HG02840 (cell line): ENCODE measurements around the gene IRF9.

Experiments
- ATAC-seq: cut with Tn5 transposase; IDR thresholded peaks from one replicate; pipeline ENCODE4 v1.9.1; 2021; ENCODE audit warnings: mild to moderate bottlenecking, moderate library complexity, moderate number of reproducible peaks; ENCODE audit not compliant: unreplicated experiment, low FRiP score

IRF9 gene

DNA sequence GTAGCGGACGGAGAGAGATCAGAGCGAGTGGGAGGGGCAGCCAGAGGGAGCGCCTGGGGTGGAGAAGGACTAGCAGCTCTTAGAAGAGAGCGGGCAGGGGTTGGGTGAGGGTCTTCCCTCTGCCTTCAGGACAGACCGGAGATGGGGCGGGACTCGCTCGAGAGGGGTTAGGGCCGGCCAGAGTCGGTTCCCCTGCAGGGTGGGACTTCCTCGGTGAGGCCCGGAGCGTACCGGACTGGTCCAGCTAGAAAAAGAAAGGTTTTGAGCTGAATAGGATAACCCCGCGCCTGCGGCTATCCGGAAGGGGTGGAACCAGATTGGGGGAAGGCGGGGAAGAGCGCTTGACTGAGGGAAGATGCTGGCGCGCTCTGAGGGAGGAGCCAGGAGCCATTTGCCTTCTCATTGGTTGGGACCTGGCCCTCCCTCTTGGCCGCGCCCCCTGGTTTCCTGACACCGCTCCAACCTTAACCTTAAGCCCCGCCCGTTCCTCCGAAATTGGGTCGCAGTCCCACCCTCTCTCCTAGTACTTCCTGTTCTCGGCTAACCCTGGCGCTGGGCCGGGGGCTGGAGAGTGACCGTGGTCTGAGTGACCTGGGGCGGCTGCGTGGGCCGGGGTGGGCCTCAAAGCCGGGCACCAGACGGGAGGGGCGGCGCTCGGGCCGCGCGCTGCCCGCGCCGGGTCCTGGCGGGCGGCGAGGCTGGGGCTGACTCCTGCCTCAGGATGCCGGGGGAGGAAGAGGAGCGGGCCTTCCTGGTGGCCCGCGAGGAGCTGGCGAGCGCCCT, 13.9 kb upstream of the IRF9 start, which contains the start of gene RNF31:
Gene RNF31 (plus strand): TSS at position 521 of the 783 bp plus-strand sequence. CDS start 201 bp downstream, at position 722.
- peak; percentile 83 for ATAC-seq

DNA sequence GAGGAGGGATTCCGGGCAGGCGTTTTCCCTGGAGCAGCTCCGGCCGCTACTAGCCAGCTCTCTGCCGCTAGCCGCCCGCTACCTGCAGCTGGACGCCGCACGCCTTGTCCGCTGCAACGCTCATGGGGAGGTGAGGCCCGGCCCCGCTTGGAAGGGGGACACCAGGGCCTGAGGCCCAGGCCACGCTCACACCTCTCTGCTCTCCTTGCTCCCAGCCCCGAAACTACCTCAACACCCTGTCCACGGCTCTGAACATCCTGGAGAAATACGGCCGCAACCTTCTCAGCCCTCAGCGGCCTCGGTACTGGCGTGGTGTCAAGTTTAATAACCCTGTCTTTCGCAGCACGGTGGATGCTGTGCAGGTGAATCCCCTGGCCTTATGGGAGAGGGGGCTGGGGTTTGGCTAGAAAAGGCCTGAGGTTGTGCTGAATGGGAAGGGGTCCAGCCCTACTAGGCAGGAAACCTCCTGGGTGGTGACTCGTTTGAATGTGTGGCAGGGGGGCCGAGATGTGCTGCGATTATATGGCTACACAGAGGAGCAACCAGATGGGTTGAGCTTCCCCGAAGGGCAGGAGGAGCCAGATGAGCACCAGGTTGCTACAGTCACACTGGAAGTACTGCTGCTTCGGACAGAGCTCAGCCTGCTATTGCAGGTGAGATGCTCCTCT, 13.2 kb upstream of the IRF9 start:
- no peak for ATAC-seq

DNA sequence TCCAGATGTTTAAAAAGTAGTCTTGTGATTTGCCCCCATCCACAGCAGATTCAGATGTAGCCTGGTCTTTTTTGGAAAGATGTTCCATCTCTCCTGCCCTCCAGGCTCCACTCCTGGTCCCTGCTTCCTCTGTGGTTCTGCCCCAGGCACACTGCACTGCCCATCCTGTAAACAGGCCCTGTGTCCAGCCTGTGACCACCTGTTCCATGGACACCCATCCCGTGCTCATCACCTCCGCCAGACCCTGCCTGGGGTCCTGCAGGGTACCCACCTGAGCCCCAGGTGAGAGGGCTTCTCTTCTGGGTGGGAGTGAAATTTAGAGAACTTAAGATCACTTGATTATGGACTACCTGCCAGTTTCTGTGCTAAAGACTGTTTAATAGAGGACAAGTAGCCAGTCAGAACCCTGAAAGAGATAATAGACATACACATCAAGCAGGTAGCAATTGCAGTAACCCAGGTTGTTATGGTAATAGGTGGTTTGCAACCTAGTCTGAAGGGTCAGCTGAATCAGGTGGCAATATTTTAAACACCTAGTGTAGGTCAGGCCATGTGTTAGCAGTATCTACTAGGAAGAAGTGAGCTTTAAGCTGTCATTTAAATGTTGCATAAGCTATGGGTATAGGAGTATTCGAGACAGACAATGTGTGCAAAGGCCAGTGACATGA, 11.6 kb upstream of the IRF9 start:
- ATAC-seq: no peak

DNA sequence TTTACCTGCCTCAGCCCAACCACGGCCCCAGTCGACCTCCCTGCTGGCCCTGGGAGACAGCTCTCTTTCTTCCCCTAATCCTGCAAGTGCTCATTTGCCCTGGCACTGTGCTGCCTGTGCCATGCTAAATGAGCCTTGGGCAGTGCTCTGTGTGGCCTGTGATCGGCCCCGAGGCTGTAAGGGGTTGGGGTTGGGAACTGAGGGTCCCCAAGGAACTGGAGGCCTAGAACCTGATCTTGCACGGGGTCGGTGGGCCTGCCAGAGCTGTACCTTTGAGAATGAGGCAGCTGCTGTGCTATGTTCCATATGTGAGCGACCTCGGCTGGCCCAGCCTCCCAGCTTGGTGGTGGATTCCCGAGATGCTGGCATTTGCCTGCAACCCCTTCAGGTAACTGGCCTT, 11.0 kb upstream of the IRF9 start:
- ATAC-seq: no peak

DNA sequence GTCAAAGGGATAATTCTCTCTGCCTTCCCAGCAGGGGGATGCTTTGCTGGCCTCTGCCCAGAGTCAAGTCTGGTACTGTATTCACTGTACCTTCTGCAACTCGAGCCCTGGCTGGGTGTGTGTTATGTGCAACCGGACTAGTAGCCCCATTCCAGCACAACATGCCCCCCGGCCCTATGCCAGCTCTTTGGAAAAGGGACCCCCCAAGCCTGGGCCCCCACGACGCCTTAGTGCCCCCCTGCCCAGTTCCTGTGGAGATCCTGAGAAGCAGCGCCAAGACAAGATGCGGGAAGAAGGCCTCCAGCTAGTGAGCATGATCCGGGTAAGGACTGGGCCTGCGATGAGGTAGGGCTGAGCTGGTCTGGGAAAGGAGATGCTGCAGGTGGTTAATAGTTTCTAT, 10.5 kb upstream of the IRF9 start:
- ATAC-seq: no peak

DNA sequence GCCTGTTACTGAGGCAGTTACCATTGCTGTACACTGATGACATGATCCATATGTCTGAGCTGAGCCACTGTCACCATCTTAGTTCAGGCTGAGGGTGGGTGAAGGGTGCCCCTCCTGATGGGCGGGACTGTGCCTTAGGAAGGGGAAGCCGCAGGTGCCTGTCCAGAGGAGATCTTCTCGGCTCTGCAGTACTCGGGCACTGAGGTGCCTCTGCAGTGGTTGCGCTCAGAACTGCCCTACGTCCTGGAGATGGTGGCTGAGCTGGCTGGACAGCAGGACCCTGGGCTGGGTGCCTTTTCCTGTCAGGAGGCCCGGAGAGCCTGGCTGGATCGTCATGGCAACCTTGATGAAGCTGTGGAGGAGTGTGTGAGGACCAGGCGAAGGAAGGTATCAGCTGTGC, 10.1 kb upstream of the IRF9 start:
- ATAC-seq: no peak

DNA sequence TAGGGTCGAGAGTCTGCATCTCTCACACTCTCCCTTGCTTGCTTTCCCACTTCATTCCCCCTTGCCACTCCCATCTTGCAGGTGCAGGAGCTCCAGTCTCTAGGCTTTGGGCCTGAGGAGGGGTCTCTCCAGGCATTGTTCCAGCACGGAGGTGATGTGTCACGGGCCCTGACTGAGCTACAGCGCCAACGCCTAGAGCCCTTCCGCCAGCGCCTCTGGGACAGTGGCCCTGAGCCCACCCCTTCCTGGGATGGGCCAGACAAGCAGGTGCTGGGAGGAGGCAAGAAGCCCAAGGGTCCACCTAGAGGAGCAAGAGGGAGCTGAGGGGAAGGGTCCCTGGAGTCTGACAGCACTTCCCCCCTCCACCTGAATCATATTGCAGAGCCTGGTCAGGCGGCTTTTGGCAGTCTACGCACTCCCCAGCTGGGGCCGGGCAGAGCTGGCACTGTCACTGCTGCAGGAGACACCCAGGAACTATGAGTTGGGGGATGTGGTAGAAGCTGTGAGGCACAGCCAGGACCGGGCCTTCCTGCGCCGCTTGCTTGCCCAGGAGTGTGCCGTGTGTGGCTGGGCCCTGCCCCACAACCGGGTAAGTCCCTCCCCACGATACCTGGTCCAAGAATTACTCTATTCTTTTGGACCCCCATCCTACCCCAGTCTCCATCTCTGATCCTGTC, 9.5 kb upstream of the IRF9 start:
- no peak for ATAC-seq

DNA sequence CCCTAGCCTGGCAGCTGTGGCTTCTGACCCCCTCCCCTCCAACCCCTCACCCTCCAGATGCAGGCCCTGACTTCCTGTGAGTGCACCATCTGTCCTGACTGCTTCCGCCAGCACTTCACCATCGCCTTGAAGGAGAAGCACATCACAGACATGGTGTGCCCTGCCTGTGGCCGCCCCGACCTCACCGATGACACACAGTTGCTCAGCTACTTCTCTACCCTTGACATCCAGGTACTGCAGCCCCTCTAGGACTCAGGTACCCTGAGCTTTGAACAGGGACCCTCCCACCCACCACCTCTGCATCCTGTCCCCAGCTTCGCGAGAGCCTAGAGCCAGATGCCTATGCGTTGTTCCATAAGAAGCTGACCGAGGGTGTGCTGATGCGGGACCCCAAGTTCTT, 6.0 kb upstream of the IRF9 start:
- ATAC-seq: no peak

DNA sequence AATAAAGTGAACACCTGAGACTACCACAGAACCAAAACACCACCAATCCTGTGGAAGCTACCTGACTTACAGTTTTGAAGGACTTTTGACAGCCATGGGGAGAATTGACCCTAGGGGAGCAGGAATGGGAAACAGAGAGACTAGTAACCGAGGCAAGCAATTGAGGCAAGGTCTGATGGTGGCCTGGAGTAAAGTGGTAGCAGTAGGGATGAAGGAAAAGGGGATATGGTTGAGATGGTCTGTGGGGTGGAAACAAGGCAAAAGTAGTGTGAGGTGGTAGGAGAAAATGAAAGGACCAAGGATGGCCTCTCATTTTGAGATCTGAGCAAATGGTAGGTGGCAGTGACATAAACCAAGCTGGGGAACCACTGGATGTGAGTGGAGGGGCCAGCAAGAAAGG, 4.2 kb upstream of the IRF9 start:
- no peak for ATAC-seq

DNA sequence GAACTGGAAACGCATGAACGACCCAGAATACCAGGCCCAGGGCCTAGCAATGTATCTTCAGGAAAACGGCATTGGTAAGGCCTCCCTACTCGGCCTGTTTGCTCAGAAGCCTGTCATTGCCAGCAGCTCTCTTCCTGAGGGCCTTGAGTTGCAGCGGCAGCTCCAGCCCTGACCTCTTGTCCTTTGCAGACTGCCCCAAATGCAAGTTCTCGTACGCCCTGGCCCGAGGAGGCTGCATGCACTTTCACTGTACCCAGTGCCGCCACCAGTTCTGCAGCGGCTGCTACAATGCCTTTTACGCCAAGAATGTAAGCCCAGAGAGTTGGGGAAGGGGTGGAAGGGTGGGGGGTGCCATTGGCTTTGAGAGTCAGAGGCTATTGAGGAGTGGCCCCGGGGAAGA, 3.7 kb upstream of the IRF9 start:
- no peak for ATAC-seq

DNA sequence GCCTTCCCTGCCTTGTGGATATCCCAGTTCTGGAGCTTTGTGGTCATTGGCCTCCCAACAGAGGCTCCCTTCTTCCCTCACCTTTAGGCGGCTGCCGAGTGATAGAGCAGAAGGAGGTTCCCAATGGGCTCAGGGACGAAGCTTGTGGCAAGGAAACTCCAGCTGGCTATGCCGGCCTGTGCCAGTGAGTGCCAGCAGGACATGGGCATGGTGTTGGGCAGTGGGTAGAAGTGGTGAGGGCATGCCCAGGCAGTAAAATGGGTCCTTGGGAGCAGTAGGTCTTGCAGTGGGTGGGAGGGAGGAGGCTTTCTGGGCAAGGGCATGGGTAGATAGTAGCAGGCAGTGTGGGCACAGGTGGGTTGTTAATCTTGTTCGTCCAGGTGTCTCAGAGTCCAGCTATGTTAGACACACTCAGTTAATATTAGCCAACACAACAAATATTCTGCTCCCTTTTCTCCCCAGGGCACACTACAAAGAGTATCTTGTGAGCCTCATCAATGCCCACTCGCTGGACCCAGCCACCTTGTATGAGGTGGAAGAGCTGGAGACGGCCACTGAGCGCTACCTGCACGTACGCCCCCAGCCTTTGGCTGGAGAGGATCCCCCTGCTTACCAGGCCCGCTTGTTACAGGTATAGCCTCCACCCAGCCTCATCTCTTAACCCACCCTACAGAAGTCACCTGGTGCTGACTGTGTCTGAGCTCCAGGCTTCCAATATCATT, 1.1 kb upstream of the IRF9 start:
- no peak for ATAC-seq

DNA sequence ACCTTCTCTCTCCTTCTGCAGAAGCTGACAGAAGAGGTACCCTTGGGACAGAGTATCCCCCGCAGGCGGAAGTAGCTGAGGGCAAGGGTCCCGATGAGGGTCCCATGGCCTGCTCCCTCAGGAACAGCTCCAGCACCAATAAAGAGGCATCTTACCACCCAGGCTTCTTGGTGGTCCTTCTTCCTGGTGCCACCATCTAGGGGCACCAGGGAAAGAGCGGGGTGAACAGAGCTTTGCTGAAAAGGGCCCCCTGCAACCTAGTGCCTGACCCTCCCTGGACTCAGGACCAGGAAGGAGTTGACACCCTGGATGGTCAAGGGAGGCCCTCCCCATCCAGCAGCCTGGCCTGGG, 591 bp upstream of the IRF9 start:
- ATAC-seq: peak; percentile 23

DNA sequence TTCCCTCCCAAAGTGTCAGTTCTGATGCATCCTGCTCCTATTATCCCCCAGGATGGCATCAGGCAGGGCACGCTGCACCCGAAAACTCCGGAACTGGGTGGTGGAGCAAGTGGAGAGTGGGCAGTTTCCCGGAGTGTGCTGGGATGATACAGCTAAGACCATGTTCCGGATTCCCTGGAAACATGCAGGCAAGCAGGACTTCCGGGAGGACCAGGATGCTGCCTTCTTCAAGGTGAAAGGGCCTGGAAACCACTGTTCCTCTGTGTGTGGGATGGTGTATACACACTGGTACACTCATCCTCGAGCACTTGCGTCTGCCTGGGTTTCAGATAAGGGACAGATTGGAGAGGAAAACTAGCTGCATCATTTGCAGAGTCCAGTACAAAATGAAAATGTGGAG, 1.0 kb downstream of the IRF9 start:
- ATAC-seq: no peak

DNA sequence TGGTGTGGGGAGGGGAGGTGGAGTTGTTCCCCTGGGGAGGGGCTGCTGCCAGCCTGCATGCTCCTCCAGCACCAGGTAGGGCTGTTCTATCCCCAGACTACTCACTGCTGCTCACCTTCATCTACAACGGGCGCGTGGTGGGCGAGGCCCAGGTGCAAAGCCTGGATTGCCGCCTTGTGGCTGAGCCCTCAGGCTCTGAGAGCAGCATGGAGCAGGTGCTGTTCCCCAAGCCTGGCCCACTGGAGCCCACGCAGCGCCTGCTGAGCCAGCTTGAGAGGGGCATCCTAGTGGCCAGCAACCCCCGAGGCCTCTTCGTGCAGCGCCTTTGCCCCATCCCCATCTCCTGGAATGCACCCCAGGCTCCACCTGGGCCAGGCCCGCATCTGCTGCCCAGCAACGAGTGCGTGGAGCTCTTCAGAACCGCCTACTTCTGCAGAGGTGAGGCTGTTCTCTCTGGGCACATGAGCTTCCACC, 3.5 kb downstream of the IRF9 start:
- no peak for ATAC-seq

DNA sequence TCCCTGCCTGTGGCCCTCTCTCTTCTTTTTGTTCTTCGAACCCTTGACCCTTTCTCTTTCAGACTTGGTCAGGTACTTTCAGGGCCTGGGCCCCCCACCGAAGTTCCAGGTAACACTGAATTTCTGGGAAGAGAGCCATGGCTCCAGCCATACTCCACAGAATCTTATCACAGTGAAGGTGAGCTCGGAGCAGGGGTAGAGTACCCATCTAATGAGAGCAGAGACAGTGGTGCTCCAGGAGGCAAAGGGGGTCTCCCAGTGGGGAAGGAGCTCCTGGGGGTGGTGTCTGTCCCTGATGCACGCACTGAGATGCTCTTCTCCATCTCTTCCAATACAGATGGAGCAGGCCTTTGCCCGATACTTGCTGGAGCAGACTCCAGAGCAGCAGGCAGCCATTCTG, 4.7 kb downstream of the IRF9 start:
- no peak for ATAC-seq

DNA sequence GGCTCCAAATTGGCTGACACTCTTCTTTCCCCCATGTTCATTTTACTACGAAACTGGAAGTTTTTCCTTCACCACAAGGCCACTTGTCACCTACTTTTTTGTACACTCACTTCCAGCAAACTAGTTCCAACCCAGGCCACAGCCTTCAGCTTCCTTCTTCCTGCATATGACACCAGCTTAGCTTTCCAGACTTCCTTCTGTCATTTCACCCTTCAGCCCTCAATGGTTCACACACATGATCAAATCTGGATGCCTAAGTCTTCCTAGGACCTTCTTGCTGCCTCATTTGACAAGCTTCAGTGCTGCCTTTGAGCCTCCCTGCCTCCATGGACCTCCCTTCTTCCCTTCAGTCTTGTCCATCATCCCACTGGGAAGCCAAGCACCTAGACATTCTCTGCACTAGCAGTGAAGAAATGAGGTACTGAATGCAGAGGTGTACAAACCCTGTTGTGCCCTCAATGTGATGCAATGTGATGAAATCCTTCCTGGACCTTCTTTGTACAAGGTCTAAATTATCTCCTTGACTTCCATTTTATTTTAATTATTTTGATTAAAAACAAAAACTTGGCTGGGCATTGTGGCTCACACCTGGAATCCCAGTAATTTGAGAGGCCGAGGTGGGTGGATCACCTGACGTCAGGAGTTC, 6.5 kb downstream of the IRF9 start:
- ATAC-seq: no peak

DNA sequence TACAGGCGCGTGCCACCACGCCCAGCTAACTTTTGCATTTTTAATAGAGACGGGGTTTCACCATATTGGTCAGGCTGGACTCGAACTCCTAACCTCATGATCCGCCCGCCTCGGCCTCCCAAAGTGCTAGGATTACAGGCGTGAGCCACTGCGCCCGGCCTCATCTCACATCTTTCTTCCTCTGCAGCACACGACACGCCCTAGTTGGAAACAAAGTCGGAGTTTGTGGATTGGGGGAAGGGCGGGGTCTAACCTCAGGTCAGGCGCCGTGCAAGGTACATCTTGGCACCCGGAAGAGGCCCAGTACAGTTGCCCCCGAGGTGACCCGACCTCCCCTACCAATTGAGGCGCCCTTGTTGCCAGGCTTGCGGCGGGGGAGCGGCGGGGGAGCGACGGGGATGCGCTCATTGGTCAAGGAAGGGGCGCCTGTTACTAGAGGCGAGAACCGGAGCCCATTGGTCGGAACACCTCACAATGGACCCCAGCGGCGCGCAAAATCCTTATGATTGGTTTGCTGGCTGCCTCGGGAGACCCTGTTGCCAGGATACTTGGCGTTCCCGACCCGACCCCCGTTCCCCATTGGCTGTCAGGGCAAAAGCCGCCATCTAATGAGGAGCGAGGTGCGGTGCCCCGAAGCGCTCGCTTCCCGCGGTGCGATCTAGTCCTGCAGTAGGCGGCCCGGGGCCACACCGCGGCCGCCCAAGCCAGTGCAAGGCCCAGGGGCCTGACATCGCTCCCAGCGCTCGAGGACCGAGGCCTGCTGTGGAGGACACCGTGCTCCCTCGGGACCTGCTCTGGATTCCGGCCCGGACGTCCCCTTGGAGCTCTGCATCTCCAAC, 10.6 kb downstream of the IRF9 start, which contains the start of gene REC8:
Gene REC8 (plus strand): TSS at position 659 of the 839 bp plus-strand sequence. CDS start 473 bp downstream, outside the sequence.
- ATAC-seq: peak; percentile 69

DNA sequence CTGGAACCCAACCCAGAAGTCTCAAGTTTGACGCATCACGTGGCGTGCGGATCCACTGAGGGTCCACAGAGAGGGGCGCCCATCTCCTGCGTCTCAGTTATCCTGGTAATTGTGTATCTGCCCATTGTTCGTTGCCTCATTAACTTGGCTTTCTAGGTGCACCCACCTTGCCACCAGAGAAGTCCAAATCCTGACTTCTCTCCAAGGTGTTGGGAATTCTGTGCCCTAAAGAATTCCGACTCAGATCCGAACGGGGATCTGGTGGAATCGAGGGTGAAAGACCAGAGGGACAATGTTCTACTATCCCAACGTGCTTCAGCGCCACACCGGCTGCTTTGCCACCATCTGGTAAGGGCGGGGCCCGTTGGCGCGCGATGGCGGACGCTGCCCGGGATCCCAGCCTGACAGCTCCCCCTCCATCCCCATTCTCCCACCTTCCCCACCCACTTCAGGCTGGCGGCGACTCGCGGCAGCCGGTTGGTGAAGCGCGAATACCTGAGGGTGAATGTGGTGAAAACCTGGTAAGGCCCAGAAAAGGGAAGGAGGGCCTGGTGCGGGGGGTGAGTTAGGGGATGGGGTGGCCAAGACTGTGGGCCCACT, 11.3 kb downstream of the IRF9 start:
- no peak for ATAC-seq
